Cardiac muscle cell (in vitro differentiated cells and primary cell): Measurements from ENCODE around the gene NFX1. TPM values are rescaled to one million over a fixed set of nuclear protein-coding genes. Genes with fewer than 3 reads are reported as not detected.

Experiments
- DNase-seq, 2 donors: peaks; one replicate each; pipeline versions ENCODE4 v3.0.0 to v3.0.0-alpha.2; 2010 to 2017; ENCODE audit warnings: low read depth in 1 of 2, low spot score in 1 of 2
- H3K27ac ChIP-seq: fragments of 200-600 bp; sonication (generic); 2 replicates; pipeline ENCODE4 v1.5.1; 2016
- H3K27me3 ChIP-seq: fragments of 200-600 bp; sonication (generic); 2 replicates; pipeline ENCODE4 v1.6.0; 2016; ENCODE audit warnings: control low read depth
- H3K36me3 ChIP-seq: fragments of 200-600 bp; sonication (generic); 2 replicates; pipeline ENCODE4 v1.5.1; 2016; ENCODE audit warnings: control low read depth
- H3K4me1 ChIP-seq: fragments of 200-600 bp; sonication (generic); 2 replicates; pipeline ENCODE4 v1.8.1; 2017; ENCODE audit warnings: low read depth, mild to moderate bottlenecking, mixed run types
- H3K4me3 ChIP-seq: fragments of 200-600 bp; sonication (generic); 2 replicates; pipeline ENCODE4 v1.5.1; 2016; ENCODE audit warnings: mild to moderate bottlenecking
- H3K9me3 ChIP-seq: fragments of 200-600 bp; sonication (generic); 2 replicates; pipeline ENCODE4 v1.5.1; 2017; ENCODE audit warnings: low read depth, mild to moderate bottlenecking, control low read depth
- polyA plus RNA-seq: library from polyadenylated mRNA; unstranded; fragments of >200 nt; fragmentation: Nextera tagmentation; extraction: Ambion mirVana; gene quantifications from 2 replicates; pipeline ENCODE4 v1.2.1, GENCODE V29; 2016
- total RNA-seq: library from RNA; depleted of rRNA; stranded (reverse); fragments of >200 nt; gene quantifications from 2 replicates; pipeline ENCODE4 v1.2.3, GENCODE V29; 2016
- TF ChIP-seq, protein P1 (sequence below): IDR thresholded peaks from 2 replicates; pipeline ENCODE4 v1.5.1; 2012; ENCODE audit warnings: low read depth, mild to moderate bottlenecking, low read length

Gene NFX1
- total and polyA plus RNA-seq, 2 experiments from 2014 or later, result 19.3 to 29.9 TPM

- TF ChIP-seq, protein P1, sequence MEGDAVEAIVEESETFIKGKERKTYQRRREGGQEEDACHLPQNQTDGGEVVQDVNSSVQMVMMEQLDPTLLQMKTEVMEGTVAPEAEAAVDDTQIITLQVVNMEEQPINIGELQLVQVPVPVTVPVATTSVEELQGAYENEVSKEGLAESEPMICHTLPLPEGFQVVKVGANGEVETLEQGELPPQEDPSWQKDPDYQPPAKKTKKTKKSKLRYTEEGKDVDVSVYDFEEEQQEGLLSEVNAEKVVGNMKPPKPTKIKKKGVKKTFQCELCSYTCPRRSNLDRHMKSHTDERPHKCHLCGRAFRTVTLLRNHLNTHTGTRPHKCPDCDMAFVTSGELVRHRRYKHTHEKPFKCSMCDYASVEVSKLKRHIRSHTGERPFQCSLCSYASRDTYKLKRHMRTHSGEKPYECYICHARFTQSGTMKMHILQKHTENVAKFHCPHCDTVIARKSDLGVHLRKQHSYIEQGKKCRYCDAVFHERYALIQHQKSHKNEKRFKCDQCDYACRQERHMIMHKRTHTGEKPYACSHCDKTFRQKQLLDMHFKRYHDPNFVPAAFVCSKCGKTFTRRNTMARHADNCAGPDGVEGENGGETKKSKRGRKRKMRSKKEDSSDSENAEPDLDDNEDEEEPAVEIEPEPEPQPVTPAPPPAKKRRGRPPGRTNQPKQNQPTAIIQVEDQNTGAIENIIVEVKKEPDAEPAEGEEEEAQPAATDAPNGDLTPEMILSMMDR, result no peak
- no peak overlapping the region for H3K27ac ChIP-seq
- H3K9me3 ChIP-seq, result no peaks in the 10 kb centered on the region
- H3K4me3 ChIP-seq, result no peak overlapping the region
- H3K36me3 ChIP-seq, result peaks cover 57% of the 10 kb centered on the region
- no peaks in the 10 kb centered on the region for H3K27me3 ChIP-seq
- peak in 1 of 2 donors; percentile 19 for DNase-seq
- no peaks in the 10 kb centered on the region for H3K4me1 ChIP-seq
Observed at GRCh38 chr9:33346564-33346963, 56.2 kb downstream of the NFX1 start.

- DNase-seq, result no peak
Observed at GRCh38 chr9:33348998-33349397, 58.7 kb downstream of the NFX1 start.

GRCh38 chr9:33349743-33350142 is 59.4 kb downstream of the NFX1 start:
- Histone ChIP-seq H3K9me3 (no peaks in the 10 kb centered on the region), H3K4me3 (no peak overlapping the region), H3K4me1 (no peaks in the 10 kb centered on the region), H3K27ac (no peak overlapping the region), H3K27me3 (no peaks in the 10 kb centered on the region), H3K36me3 (peaks cover 34% of the 10 kb centered on the region)
- TF ChIP-seq, protein P1, result no peak
- DNase-seq, result no peak

More at GRCh38 chr9:33348998-33349397, 58.7 kb downstream of the NFX1 start:
- no peak overlapping the region for H3K27ac ChIP-seq
- TF ChIP-seq, protein P1, result no peak
- H3K27me3 ChIP-seq, result no peaks in the 10 kb centered on the region
- peaks cover 39% of the 10 kb centered on the region for H3K36me3 ChIP-seq
- H3K4me1 ChIP-seq, result no peaks in the 10 kb centered on the region
- no peak overlapping the region for H3K4me3 ChIP-seq
- H3K9me3 ChIP-seq, result no peaks in the 10 kb centered on the region

DNA sequence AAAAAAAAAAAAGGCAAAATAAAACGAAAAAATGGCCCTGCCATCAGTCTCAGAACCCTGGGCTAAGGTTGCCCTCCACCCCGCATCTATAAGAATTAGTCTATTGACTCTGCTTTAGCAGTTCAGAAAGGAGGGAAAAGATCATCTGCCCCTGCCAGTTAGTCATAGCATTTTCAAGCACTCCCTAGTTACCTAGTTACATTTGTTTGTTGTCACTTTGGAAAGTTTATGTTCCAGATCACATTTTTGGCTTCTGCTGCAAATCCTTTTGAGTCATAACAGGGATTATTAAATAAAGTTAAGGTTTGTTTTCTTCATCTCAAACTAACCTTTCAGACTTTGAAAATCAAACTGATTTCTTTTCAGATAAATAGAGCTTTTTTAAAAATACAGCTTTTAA is 60.0 kb downstream of the NFX1 start:
- H3K27ac ChIP-seq, result no peak overlapping the region
- peaks cover 32% of the 10 kb centered on the region for H3K36me3 ChIP-seq
- H3K4me3 ChIP-seq, result no peak overlapping the region
- no peaks in the 10 kb centered on the region for H3K4me1 ChIP-seq
- H3K9me3 ChIP-seq, result no peaks in the 10 kb centered on the region
- TF ChIP-seq, protein P1, result no peak
- no peaks in the 10 kb centered on the region for H3K27me3 ChIP-seq
- DNase-seq, result peak in 1 of 2 donors; percentile 61

GRCh38 chr9:33351547-33351946 is 61.2 kb downstream of the NFX1 start:
- H3K27ac ChIP-seq, result no peak overlapping the region
- TF ChIP-seq, protein P1, result no peak
- peaks cover 26% of the 10 kb centered on the region for H3K36me3 ChIP-seq
- H3K4me3 ChIP-seq, result no peak overlapping the region
- no peak for DNase-seq
- H3K9me3 ChIP-seq, result no peaks in the 10 kb centered on the region
- H3K4me1 ChIP-seq, result no peaks in the 10 kb centered on the region
- H3K27me3 ChIP-seq, result no peaks in the 10 kb centered on the region
